HepG2 (cell line): Measurements from ENCODE around the gene C2orf80. TPM values are rescaled to one million over a fixed set of nuclear protein-coding genes. Genes with fewer than 3 reads are reported as not detected.

Source experiments
- ETV6 ChIP-seq: sonication (generic); formaldehyde crosslinking; conservative IDR thresholded peaks from 2 replicates; pipeline ENCODE4 v1.4.0; 2020; ENCODE audit warnings: missing genetic modification reagents
- GABPA ChIP-seq, 2 experiments: IDR thresholded peaks; 2 replicates each; pipeline ENCODE4 v1.6.1; 2011 to 2016; ENCODE audit warnings: low read depth in 2 of 2, low read length in 1 of 2, missing biosample characterization in 1 of 2, missing genetic modification characterization in 1 of 2
- GABPB1 ChIP-seq: IDR thresholded peaks from 2 replicates; pipeline ENCODE4 v1.6.1; 2016; ENCODE audit warnings: mild to moderate bottlenecking, missing genetic modification reagents, moderate library complexity, missing compliant biosample characterization
- GPBP1L1 ChIP-seq: sonication (generic); formaldehyde crosslinking; IDR thresholded peaks from 2 replicates; pipeline ENCODE4 v1.5.0; 2020; ENCODE audit warnings: mild to moderate bottlenecking, missing genetic modification reagents
- HDAC2 ChIP-seq: sonication (generic); formaldehyde crosslinking; IDR thresholded peaks from 2 replicates; pipeline ENCODE4 v1.4.0; 2020; ENCODE audit warnings: missing genetic modification reagents
- HMG20A ChIP-seq: IDR thresholded peaks from 2 replicates; pipeline ENCODE4 v1.6.1; 2016; ENCODE audit warnings: borderline replicate concordance
- KMT2B ChIP-seq: IDR thresholded peaks from 2 replicates; pipeline ENCODE4 v1.6.1; 2016; ENCODE audit warnings: missing genetic modification reagents, missing compliant biosample characterization
- PHF20 ChIP-seq: sonication (generic); formaldehyde crosslinking; IDR thresholded peaks from 2 replicates; pipeline ENCODE4 v1.5.0; 2020; ENCODE audit warnings: mild to moderate bottlenecking, missing genetic modification reagents
- RFX3 ChIP-seq: IDR thresholded peaks from 2 replicates; pipeline ENCODE4 v1.6.1; 2016; ENCODE audit warnings: missing biosample characterization, missing genetic modification reagents
- RFXANK ChIP-seq: IDR thresholded peaks from 2 replicates; pipeline ENCODE4 v1.6.1; 2016
- SP140L ChIP-seq: sonication (generic); formaldehyde crosslinking; IDR thresholded peaks from 2 replicates; pipeline ENCODE4 v1.4.0; 2020; ENCODE audit warnings: missing genetic modification reagents, borderline replicate concordance
- SRY ChIP-seq: sonication (generic); formaldehyde crosslinking; IDR thresholded peaks from 2 replicates; pipeline ENCODE4 v1.8.0; 2022; ENCODE audit warnings: mild to moderate bottlenecking, missing genetic modification reagents
- TCF7L2 ChIP-seq: IDR thresholded peaks from 2 replicates; pipeline ENCODE4 v1.6.1; 2011; ENCODE audit warnings: mild to moderate bottlenecking, low read depth, low read length, moderate library complexity
- TEAD2 ChIP-seq: sonication (generic); formaldehyde crosslinking; IDR thresholded peaks from 2 replicates; pipeline ENCODE4 v1.9.0; 2021; ENCODE audit warnings: missing genetic modification reagents
- XBP1 ChIP-seq: sonication (generic); formaldehyde crosslinking; IDR thresholded peaks from 2 replicates; pipeline ENCODE4 v1.5.0; 2020; ENCODE audit warnings: missing genetic modification reagents
- ZBTB25 ChIP-seq: IDR thresholded peaks from 2 replicates; pipeline ENCODE4 v1.6.1; 2018; ENCODE audit warnings: missing genetic modification reagents
- ZFP37 ChIP-seq: sonication (generic); formaldehyde crosslinking; IDR thresholded peaks from 2 replicates; pipeline ENCODE4 v1.4.0; 2020; ENCODE audit warnings: missing genetic modification reagents, borderline replicate concordance
- ZFY ChIP-seq: sonication (generic); formaldehyde crosslinking; IDR thresholded peaks from 2 replicates; pipeline ENCODE4 v1.4.0; 2020; ENCODE audit warnings: missing genetic modification reagents
- ZMYM3 ChIP-seq: sonication (generic); formaldehyde crosslinking; IDR thresholded peaks from 2 replicates; pipeline ENCODE4 v1.5.1; 2020; ENCODE audit warnings: mild to moderate bottlenecking, missing genetic modification reagents
- ZNF512B ChIP-seq: sonication (generic); formaldehyde crosslinking; IDR thresholded peaks from 2 replicates; pipeline ENCODE4 v1.5.1; 2020; ENCODE audit warnings: missing genetic modification reagents, mild to moderate bottlenecking, borderline replicate concordance
- ZNF597 ChIP-seq: sonication (generic); formaldehyde crosslinking; IDR thresholded peaks from 2 replicates; pipeline ENCODE4 v1.5.0; 2020; ENCODE audit warnings: missing genetic modification reagents
- ZNF792 ChIP-seq: IDR thresholded peaks from 2 replicates; pipeline ENCODE4 v1.6.1; 2016
- polyA plus RNA-seq, 8 experiments: library from polyadenylated mRNA; depleted of rRNA in 3 of 8; stranded (reverse) in 7 of 8; unstranded in 1 of 8; fragments of >200 nt; fragmentation: Illumina TruSeq in 4 of 8; extraction: Trizol in 4 of 8; gene quantifications; 2 replicates each; pipeline versions ENCODE4 v1.2.1 to v1.2.3, GENCODE V29; 2011 to 2016; ENCODE audit warnings: low read depth in 4 of 8, missing spikeins in 1 of 8, mixed read lengths in 1 of 8; ENCODE audit not compliant: insufficient read depth in 1 of 8
- total RNA-seq, 5 experiments: library from RNA; depleted of rRNA; stranded (reverse); fragments of >200 nt; fragmentation: Illumina TruSeq; extraction: Trizol; gene quantifications; 2 replicates each; pipeline ENCODE4 v1.2.3, GENCODE V29; 2016; ENCODE audit warnings: low read depth in 1 of 5

The C2orf80 gene
- total and polyA plus RNA-seq, 2 of the 13 experiments (the other 11 are each of a cell fraction or from before 2014, with no cell fraction given) = not detected

- TF ChIP-seq ZFY (CRISPR knock-in tag) (0 out of 2 replicates have a peak, but pooled peaks have one; percentile 25), ZBTB25 (CRISPR knock-in tag) (no peak), ZNF512B (CRISPR knock-in tag) (no peak), ETV6 (no peak), ZFP37 (CRISPR knock-in tag) (no peak), PHF20 (CRISPR knock-in tag) (no peak), ZNF597 (CRISPR knock-in tag) (no peak), GABPA (IDR thresholded peaks at IDR 0.05; ENCODE audit: low read depth, low read length) (no peak), GABPA (CRISPR knock-in tag; IDR thresholded peaks at IDR 0.05; ENCODE audit: low read depth) (no peak), ZNF792 (CRISPR knock-in tag) (0 out of 2 replicates have a peak, but pooled peaks have one; percentile 44), GABPB1 (CRISPR knock-in tag) (peak; percentile 33; the same call in 1 of the 2 replicates), KMT2B (CRISPR knock-in tag) (no peak), SRY (CRISPR knock-in tag) (no peak), HMG20A (CRISPR knock-in tag) (peak; percentile 70), HDAC2 (peak; percentile 62; the same call in 1 of the 2 replicates), XBP1 (CRISPR knock-in tag) (no peak), SP140L (CRISPR knock-in tag) (no peak), TCF7L2 (no peak), GPBP1L1 (no peak), RFXANK (CRISPR knock-in tag) (no peak), ZMYM3 (CRISPR knock-in tag) (peak; percentile 99), TEAD2 (CRISPR knock-in tag) (no peak), RFX3 (CRISPR knock-in tag) (no peak)
These were observed 46.7 kb downstream of the C2orf80 start (continued) for GRCh38 chr2:208142925-208143799.
